ENCODE measurements around the gene UBE2V1. TPM values are rescaled to one million over a fixed set of nuclear protein-coding genes. Genes with fewer than 3 reads are reported as not detected.

The UBE2V1 gene
- total and polyA plus RNA-seq, 2 donors (not counting 1 experiment from before 2014, with no cell fraction given): 69.2 to 158 TPM

GRCh38 chr20:50133474-50134217 is 20.7 kb upstream of the UBE2V1 start:
- TF ChIP-seq, protein P1, sequence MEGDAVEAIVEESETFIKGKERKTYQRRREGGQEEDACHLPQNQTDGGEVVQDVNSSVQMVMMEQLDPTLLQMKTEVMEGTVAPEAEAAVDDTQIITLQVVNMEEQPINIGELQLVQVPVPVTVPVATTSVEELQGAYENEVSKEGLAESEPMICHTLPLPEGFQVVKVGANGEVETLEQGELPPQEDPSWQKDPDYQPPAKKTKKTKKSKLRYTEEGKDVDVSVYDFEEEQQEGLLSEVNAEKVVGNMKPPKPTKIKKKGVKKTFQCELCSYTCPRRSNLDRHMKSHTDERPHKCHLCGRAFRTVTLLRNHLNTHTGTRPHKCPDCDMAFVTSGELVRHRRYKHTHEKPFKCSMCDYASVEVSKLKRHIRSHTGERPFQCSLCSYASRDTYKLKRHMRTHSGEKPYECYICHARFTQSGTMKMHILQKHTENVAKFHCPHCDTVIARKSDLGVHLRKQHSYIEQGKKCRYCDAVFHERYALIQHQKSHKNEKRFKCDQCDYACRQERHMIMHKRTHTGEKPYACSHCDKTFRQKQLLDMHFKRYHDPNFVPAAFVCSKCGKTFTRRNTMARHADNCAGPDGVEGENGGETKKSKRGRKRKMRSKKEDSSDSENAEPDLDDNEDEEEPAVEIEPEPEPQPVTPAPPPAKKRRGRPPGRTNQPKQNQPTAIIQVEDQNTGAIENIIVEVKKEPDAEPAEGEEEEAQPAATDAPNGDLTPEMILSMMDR (IDR thresholded peaks at IDR 0.05): no peak
- TF ChIP-seq EZH2 (IDR thresholded peaks at IDR 0.05; ENCODE audit: borderline replicate concordance, insufficient read depth, low read depth, low read length, poor library complexity, severe bottlenecking): no peak
- H3K4me3 ChIP-seq (ENCODE audit: control extremely low read depth in 1 of 5, extremely low read depth in 1 of 5, insufficient read depth in 1 of 5, low read depth in 2 of 5, low read length in 4 of 5): no peak overlapping the region
- H3K4me2 ChIP-seq (replicated peaks; ENCODE audit: low read depth, low read length, poor library complexity, severe bottlenecking): no peak overlapping the region
- no peaks in the 10 kb centered on the region for H3K9me3 Mint-ChIP-seq (ENCODE audit: insufficient read depth)
- H3K9ac ChIP-seq (ENCODE audit: low read length): no peak overlapping the region
- DNase-seq (no peak), ATAC-seq (ENCODE audit: low read depth) (no peak)
- POLR2A ChIA-PET: no interaction called here
- no peaks in the 10 kb centered on the region for H3K27me3 ChIP-seq (replicated peaks in 1 of 4; ENCODE audit: control extremely low read depth in 1 of 4, control insufficient read depth in 3 of 4, insufficient read depth in 4 of 4, low read length in 3 of 4)
- H3K4me3 Mint-ChIP-seq: no peak overlapping the region
- no peak overlapping the region for H3K27ac Mint-ChIP-seq
- H3K4me1 Mint-ChIP-seq: no peaks in the 10 kb centered on the region
- H3K9me3 ChIP-seq (ENCODE audit: control extremely low read depth in 1 of 3, control insufficient read depth in 2 of 3, insufficient read depth in 1 of 3, low read length in 2 of 3): no peaks in the 10 kb centered on the region
- H3K4me1 ChIP-seq (ENCODE audit: control insufficient read depth in 2 of 2, insufficient read depth in 2 of 2, low read length in 2 of 2): no peaks in the 10 kb centered on the region
- peaks cover 30% of the 10 kb centered on the region for H3K79me2 ChIP-seq (ENCODE audit: control insufficient read depth, insufficient read depth, low read length)
- H3K36me3 ChIP-seq (replicated peaks in 1 of 2; ENCODE audit: control extremely low read depth in 1 of 2, control insufficient read depth in 1 of 2, extremely low read depth in 1 of 2, insufficient read depth in 2 of 2, low read length in 1 of 2): peaks cover 0 to 53% of the 10 kb centered on the region in 2 experiments
- H2AFZ ChIP-seq (ENCODE audit: insufficient read depth, low read depth, low read length, poor library complexity, severe bottlenecking): no peak overlapping the region
- intact Hi-C loops (cut with micrococcal nuclease): no loop called here
- 100% methylated on average over 3 of the region's 9 CpGs for WGBS (ENCODE audit: insufficient coverage)
- CTCF ChIA-PET: interaction anchor here (0.8 to 2.1 kb wide), 6 partner anchors 11 to 155 kb away, joined by 3 to 8 read pairs (median 4); no protein-coding TSS in a partner anchor
- peaks cover 61% of the 10 kb centered on the region for H4K20me1 ChIP-seq (ENCODE audit: control insufficient read depth, insufficient read depth, low read length, poor library complexity, severe bottlenecking)
- H3K27me3 Mint-ChIP-seq: no peaks in the 10 kb centered on the region
- H3K27ac ChIP-seq (ENCODE audit: low read length in 2 of 2): no peak overlapping the region

GRCh38 chr20:50133041-50133440 is 20.1 kb upstream of the UBE2V1 start:
- Mint-ChIP-seq H3K4me3 (no peak overlapping the region), H3K27me3 (no peaks in the 10 kb centered on the region), H3K4me1 (no peaks in the 10 kb centered on the region), H3K27ac (no peak overlapping the region), H3K9me3 (ENCODE audit: insufficient read depth) (no peaks in the 10 kb centered on the region)
- Histone ChIP-seq H2AFZ (ENCODE audit: insufficient read depth, low read depth, low read length, poor library complexity, severe bottlenecking) (no peak overlapping the region), H3K4me3 (ENCODE audit: control extremely low read depth in 1 of 5, extremely low read depth in 1 of 5, insufficient read depth in 1 of 5, low read depth in 2 of 5, low read length in 4 of 5) (no peak overlapping the region), H3K79me2 (ENCODE audit: control insufficient read depth, insufficient read depth, low read length) (peaks cover 27% of the 10 kb centered on the region), H3K4me1 (ENCODE audit: control insufficient read depth in 2 of 2, insufficient read depth in 2 of 2, low read length in 2 of 2) (no peaks in the 10 kb centered on the region), H3K9ac (ENCODE audit: low read length) (no peak overlapping the region), H3K27ac (ENCODE audit: low read length in 2 of 2) (no peak overlapping the region), H4K20me1 (ENCODE audit: control insufficient read depth, insufficient read depth, low read length, poor library complexity, severe bottlenecking) (peaks cover 60% of the 10 kb centered on the region), H3K4me2 (replicated peaks; ENCODE audit: low read depth, low read length, poor library complexity, severe bottlenecking) (no peak overlapping the region), H3K27me3 (replicated peaks in 1 of 4; ENCODE audit: control extremely low read depth in 1 of 4, control insufficient read depth in 3 of 4, insufficient read depth in 4 of 4, low read length in 3 of 4) (no peaks in the 10 kb centered on the region), H3K9me3 (ENCODE audit: control extremely low read depth in 1 of 3, control insufficient read depth in 2 of 3, insufficient read depth in 1 of 3, low read length in 2 of 3) (no peaks in the 10 kb centered on the region), H3K36me3 (replicated peaks in 1 of 2; ENCODE audit: control extremely low read depth in 1 of 2, control insufficient read depth in 1 of 2, extremely low read depth in 1 of 2, insufficient read depth in 2 of 2, low read length in 1 of 2) (peaks cover 0 to 56% of the 10 kb centered on the region in 2 experiments)
- ATAC-seq (ENCODE audit: low read depth): no peak
- intact Hi-C loops (cut with micrococcal nuclease): no loop called here
- ChIA-PET CTCF (no interaction called here), POLR2A (no interaction called here)
- DNase-seq: no peak
- WGBS (ENCODE audit: insufficient coverage): 97% methylated on average over 6 of the region's 6 CpGs
- TF ChIP-seq, protein P1 (IDR thresholded peaks at IDR 0.05): no peak
- TF ChIP-seq EZH2 (IDR thresholded peaks at IDR 0.05; ENCODE audit: borderline replicate concordance, insufficient read depth, low read depth, low read length, poor library complexity, severe bottlenecking): no peak
